Inferior parietal cortex (tissue), 1 donor: ENCODE measurements around the gene SDHA.
"Not testable (repeated sequence)": the region's sequence is repeated elsewhere in the genome, so short reads cannot be mapped to it uniquely, and the experiment has no call there.

Experiments used
- DNase-seq: peaks from one replicate; pipeline ENCODE4 v3.0.0-alpha.2; 2016; ENCODE audit errors: extremely low spot score

SDHA gene

GRCh38 chr5:300691-301435, 82.7 kb downstream of the SDHA start:
- DNase-seq = not testable (repeated sequence)

GRCh38 chr5:302416-302815, 84.3 kb downstream of the SDHA start:
- not testable (repeated sequence) for DNase-seq

DNA sequence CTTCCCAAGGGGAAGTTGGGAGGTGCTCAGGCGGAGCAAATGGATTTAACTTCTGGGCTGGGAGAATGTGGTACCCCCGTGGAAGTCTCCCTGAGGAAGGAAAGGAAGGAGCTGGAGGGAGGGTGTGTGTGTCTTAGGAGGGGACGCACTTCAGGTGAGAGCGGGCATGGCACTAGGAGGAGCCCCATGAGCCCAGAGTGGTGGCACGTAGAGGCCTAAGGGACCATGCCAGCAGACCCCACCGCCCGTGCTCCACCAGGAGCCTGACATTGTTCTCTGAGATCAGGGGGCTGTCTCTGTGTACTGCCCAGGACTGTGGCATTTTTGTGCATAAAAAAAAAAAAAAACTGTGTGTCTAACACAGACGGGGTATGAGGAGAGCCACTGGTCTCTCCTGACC, 84.8 kb downstream of the SDHA start:
- no peak for DNase-seq

DNA sequence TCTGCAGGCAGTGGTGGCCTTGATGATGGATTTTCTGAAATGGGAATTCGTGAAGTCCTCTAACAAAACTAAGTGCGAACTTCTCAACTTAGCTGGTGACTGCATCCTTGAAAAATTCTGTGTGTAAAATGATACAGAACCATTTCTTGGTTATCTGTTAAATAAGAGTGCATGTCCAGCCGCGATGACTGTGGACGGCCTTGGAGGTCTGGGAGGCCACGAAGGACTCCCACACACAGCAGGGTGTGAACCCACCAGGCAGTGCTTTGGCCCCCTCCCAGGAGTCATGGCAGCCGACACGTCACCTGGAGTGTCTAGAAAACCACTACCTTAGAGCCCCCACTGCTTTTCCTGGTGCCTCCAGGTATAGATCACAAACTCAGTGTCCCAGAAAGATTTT, 85.6 kb downstream of the SDHA start:
- not testable (repeated sequence) for DNase-seq

DNA sequence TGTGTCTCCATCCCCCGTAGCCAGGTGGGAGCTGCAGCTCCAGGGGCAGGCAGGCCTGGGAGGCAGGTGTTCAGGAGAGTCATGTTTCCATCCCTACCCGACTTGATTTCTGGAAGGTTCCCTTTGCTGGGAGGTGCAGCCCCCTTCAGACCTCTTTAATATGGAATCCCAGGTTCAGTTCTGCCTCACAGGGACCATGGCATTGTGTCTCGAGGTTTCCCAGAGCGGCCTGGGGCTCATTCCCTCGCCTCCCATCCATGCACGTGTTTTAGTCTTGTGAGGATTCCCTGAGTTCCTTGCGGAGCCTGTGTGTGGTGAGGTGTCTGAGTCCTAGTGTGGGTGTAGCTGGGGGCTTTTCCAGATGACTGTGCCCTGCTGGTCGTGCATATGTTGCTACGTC, 86.9 kb downstream of the SDHA start:
- no peak for DNase-seq

DNA sequence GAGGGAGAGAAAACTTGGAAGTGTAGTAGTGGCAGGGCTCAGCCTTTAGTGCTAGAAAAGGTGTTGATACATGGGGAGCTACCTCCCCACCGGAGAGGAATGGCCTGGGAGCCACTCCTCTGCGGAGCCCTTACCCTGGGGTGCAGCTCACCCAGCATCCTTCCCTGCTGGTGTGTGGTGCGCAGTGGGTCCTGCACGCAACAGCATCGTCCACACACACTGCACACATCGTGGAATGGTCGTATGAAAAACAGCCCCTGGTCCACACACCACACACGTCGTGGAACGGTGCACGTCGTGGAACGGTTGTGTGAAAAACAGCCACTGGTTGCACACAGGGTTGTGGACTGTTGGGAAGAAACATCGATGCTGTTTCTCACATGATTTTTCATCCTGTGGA, 87.3 kb downstream of the SDHA start:
- no peak for DNase-seq

DNA sequence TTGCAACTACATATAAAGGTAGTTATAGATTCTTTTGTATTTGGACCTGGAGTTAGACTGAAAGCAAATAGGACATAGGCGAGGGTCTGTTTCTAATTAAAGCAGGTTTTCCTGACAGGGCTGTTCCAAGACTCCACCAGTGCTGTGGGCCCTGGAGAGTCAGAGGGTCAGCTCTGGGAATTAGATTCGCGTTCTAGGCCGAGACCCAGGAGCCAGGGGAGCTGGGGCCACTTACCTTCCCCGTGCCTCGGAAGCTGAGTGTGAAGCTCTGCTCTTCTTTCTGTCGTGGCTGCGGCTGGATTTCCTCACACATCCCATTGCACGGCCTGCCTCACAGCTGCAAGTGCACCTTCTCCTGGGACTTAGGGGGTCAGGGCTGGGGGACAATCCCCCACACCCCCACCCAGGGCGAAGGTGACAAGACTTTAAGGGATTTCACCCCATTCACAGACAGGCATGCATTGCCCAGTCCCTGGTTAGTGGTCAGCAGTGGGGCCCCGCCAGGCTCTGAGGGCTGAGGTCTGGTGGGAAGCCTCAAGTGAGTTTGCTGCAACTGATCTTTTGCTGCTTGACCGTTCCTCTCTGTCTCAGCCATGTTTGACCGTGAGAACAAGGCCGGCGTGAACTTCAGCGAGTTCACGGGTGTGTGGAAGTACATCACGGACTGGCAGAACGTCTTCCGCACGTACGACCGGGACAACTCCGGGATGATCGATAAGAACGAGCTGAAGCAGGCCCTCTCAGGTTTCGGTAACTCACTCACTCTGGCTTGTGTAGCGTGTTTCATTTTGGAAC, 88.1 kb downstream of the SDHA start:
- no peak for DNase-seq
